Hippocampal formation (tissue), 2 donors: ENCODE data around the gene PPFIA3.

Experiments used
- DNase-seq, 2 donors: peaks; one replicate each; lab custom pipeline; 2025; lab: John Stamatoyannopoulos, UW

The PPFIA3 gene

GRCh38 chr19:49149652-49150105 lies 30.3 kb downstream of the PPFIA3 start:
- peak; percentile 36 to 68 for DNase-seq

- DNase-seq, result peak; percentile 70 to 82
Observed at GRCh38 chr19:49150106-49150943, 31.0 kb downstream of the PPFIA3 start.

GRCh38 chr19:49150944-49151243 lies 31.6 kb downstream of the PPFIA3 start:
- DNase-seq, result no peak

DNA sequence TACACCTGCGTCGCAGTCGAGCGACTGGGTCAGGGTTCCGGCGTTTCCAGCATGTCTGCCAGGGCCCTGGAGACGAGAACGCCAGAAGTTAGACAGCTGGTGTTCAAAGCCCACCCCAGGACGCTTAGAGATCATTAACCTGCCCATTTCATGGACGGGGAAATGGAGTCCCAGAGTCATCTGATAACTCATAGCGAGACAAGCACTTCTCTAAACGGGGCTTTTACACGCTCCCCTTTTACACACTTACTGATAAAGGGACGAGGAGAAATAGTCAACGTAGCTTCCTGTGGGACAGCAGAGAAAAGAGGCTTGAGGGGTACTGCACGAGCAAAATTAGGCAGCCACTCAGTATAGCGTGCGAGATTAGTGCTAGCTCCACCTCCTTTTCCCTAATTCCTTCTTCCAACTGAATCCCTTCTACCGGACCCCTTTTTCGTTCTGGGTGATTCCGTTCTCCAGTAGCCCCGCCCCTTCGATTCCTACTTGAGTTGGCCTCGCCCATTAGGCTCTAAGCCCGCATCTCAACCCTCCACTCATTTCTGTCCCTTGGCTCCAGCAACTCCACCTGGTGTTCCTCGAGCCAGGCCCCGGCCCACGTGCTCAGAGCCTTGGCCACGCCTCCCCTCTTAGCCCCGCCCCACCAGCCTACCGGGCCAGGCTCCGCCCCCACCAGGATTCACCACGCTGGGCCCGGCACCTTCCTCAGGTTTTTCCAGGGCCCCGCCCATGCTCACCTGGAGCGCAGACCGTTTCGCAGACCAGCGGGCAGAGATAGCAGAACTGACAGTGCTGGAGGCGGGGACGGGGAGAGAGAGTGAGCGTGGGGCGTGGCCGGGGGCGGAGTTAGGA lies 32.1 kb downstream of the PPFIA3 start:
- DNase-seq, result no peak

- DNase-seq, result no peak
Observed at GRCh38 chr19:49152119-49152550, 32.8 kb downstream of the PPFIA3 start.

DNA sequence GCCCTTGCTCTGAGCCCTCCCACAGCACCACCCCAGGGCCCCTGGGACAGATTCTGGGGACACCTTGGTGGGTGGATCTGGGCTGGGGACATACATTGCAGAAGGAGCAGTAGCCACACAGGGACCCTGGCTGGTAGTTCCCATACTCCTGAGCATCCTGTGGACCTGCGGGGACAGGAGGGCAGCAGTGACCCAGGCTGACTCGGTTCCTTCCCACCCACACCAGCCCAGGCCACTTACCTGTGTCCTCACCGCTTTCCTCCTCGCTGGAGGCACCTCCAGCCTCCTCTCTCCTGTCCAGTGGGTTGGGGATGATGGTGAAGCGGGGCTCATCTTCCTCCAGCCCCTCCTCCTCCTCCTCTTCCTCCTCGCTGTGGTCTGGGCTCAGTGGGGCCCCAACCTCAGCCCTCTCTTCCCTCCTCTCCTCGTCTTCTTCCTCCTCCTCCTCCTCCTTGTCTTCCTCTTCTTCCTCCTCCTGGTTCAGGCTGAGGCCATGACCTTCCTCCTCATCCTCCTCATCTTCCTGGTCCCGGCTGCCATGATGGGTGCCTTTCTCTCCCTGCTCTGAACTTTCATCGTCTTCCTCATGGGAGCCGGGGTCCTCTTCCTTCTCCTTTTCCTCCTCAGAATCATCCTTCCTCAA lies 33.9 kb downstream of the PPFIA3 start:
- DNase-seq, result no peak

GRCh38 chr19:49154279-49154678 lies 34.9 kb downstream of the PPFIA3 start:
- DNase-seq, result no peak

DNA sequence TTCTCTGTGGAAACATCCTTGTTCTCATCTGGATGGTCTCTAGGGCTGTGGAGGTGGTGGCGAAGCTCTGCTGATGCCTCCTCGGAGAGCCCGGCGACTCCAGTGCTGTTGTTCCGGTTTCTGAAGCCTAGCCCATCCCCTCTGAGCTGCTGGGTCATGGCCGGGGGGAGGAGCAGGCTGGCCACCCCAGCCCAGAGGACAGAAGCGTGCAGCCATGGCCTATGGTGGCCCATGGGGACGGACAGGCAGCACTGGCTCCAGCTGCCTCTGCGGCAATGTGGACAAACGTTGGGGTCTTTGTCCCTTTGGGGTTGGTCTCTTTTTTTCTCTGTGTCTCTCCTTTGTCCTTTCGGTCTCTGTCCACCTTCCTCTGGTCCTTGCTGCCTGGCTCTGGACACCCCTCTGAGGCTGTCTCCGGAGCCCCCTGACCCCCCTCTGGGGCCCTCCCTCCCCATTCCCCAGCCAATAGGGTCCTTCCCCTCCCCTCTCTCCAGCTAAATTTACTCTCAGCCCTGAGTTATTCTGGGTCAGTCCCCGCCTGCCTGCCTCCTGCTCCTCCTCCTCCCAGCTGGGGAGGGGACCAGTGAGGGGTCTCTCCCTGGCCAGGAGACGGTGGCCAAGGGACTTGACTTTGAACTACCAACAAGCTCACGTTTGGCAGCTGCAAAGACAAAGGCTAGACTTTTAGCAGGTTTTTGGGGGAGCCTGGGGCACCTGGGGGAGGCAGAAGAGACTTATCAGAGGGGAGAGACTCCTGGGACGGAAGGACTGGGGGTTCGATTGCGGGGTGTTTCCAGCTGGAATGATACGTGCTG lies 35.9 kb downstream of the PPFIA3 start, which contains the start of gene HRC:
Gene HRC, minus strand, starts transcription at position 392 of the 815 bp plus-strand sequence. Its CDS starts 159 bp downstream, at position 233.
- DNase-seq, result no peak

DNA sequence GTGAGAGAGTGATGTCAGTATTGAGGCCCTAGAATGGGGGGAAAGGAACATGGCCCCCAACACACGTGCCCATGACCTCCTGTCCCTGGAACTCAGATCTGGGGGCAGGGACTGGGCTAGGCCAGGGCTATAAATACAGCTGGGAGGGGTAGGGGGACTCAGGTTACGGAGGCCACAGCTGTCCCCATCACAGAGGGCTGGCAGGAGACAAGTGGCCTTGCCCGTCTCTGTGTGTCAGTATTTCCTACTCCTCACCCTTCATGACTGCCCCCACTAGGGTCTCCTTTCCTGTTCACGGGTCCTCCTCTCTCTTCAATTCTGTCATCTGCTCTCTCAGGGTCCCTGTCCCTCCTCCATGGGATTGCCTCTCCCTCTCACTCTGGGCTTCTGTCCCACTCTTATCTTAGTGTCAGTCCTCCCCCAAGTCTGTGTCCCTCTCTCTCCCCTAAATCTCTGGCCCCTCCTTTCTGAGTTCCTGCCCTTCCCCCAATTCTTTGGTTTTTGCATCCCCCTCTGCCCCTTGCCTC lies 36.5 kb downstream of the PPFIA3 start:
- no peak for DNase-seq

- DNase-seq, result peak; percentile 56 to 61
Observed at GRCh38 chr19:49157445-49158224, 38.3 kb downstream of the PPFIA3 start, which contains the start of gene TRPM4. TRPM4 (plus strand) TSS chr19:49157792; CDS start chr19:49157867, 75 bp downstream.

- DNase-seq, result no peak
Observed at GRCh38 chr19:49160450-49161189, 41.3 kb downstream of the PPFIA3 start.

DNA sequence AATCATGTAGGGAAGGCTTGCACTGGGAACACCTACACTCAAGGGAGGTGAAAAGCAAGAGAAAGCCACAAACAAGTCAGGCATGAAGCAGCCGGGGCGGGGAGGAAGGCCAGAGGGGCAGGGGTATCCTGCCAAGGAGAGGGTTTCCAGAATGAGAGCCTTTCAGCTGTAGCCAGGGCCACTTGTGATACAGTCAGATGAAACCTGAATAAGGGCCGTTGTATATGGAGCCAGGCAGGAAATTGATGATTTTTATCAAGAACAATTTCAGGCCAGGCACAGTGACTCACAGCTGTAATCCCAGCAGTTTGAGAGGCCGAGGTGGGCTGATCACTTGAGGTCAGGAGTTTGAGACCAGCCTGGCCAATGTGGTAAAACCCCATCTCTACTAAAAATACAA lies 42.6 kb downstream of the PPFIA3 start:
- DNase-seq, result no peak

DNA sequence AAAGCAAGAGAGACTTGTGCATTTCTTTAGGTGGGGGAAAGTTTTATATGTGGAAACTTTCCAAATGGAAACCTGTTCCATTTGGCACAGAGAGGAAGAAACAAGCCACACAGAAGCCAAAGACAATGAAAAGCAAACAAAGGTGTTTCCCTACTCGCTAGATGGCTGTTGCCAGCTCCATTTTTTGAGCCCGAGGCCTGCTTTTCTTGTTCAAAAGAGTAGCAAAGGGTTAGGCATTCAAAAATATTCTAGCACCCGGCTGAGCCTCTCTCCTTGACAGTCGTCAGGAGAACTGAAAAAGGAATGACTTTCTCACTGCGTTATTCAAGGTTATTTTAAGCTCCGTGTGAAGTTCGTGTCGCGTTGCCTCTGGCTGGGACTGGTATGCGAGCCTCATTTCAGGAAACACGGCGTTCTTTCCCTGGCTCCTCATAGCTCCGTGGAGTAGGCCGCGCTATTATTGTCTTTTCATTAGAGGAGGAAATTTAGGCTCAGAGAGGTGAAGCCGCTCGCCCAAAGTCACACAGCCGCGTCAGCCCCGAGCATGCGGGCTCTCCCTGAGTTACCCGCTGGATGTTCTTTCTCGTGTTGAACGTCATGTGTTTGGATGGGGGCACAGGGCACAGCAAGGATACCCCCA lies 45.9 kb downstream of the PPFIA3 start:
- DNase-seq, result peak in 1 of 2 donors; percentile 14

- DNase-seq, result no peak
Observed at GRCh38 chr19:49165865-49166301, 46.5 kb downstream of the PPFIA3 start.

DNA sequence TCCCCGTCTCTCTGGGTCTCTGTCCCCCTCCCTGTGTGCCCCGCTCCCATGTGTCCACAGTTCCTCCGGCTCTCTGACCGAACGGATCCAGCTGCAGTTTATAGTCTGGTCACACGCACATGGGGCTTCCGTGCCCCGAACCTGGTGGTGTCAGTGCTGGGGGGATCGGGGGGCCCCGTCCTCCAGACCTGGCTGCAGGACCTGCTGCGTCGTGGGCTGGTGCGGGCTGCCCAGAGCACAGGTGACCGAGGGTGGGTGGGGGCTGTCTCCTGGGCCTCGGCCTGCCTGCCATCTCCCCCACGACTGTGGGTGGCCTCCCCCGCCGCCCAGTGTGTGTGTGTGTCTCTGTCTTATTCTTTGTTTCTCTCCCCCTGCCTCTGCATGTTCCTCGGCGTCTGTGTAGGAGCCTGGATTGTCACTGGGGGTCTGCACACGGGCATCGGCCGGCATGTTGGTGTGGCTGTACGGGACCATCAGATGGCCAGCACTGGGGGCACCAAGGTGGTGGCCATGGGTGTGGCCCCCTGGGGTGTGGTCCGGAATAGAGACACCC lies 48.6 kb downstream of the PPFIA3 start:
- no peak for DNase-seq

GRCh38 chr19:49168421-49168820 lies 49.1 kb downstream of the PPFIA3 start:
- no peak for DNase-seq

- no peak for DNase-seq
Observed at GRCh38 chr19:49173198-49173597, 53.9 kb downstream of the PPFIA3 start.

DNA sequence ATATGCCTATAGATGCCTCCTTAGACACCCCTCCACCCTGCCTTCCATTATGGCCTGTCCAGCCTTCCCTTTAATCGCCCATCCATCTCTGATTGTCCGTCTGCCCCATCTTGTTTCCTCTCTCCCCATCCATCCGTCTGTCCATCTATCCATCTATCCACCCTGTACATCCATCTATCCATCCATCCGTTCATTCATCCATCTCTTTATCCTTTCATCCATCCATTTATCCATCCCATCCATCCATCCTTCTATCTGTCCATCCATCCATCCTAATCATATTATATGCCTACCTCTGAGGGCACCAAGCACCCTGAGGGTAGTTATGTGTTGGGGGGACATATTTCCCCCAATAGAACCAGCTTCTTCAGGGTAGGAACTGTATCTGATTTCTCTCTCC lies 61.3 kb downstream of the PPFIA3 start:
- DNase-seq, result no peak
